OCI-LY7 (cell line): ENCODE data around the gene PLCL2. TPM values are rescaled to one million over a fixed set of nuclear protein-coding genes. Genes with fewer than 3 reads are reported as not detected.

Experiments used
- BruUV-seq: library from RNA; stranded (reverse); fragments of 400-500 nt; replicated peaks from 2 replicates; lab custom pipeline; 2021; lab: Mats Ljungman, UMichigan
- CTCF ChIA-PET: fragments of 300-600 bp; sonication (Branson Sonifier 250); formaldehyde crosslinking; loops from one replicate; lab custom pipeline; 2022; ENCODE audit warnings: antibody characterized with exemption; ENCODE audit not compliant: unreplicated experiment; lab: Charles Lee
- POLR2A ChIA-PET: fragments of 300-600 bp; sonication (Branson Sonifier 250); formaldehyde crosslinking; loops from one replicate; lab custom pipeline; 2022; ENCODE audit warnings: antibody characterized with exemption; lab: Charles Lee
- DNase-seq: peaks from one replicate; pipeline ENCODE4 v3.0.0-alpha.2; 2015; ENCODE audit warnings: low spot score
- H2AFZ ChIP-seq: fragments of 200-600 bp; sonication (generic), shearing (Covaris generic); 2 replicates; pipeline ENCODE4 v1.6.1; 2014; ENCODE audit warnings: mild to moderate bottlenecking, antibody characterized with exemption, low read length, moderate library complexity
- H3K27ac ChIP-seq: fragments of 200-600 bp; sonication (generic); 2 replicates; pipeline ENCODE4 v1.5.1; 2014; ENCODE audit warnings: mixed run types, low read depth, mild to moderate bottlenecking, moderate library complexity, low read length, inconsistent platforms; ENCODE audit not compliant: poor library complexity, severe bottlenecking
- H3K36me3 ChIP-seq: fragments of 200-600 bp; sonication (generic); 2 replicates; pipeline ENCODE4 v1.6.1; 2014; ENCODE audit warnings: mild to moderate bottlenecking, antibody characterized with exemption, low read length, moderate library complexity, mixed read lengths; ENCODE audit not compliant: insufficient read depth
- H3K4me1 ChIP-seq: fragments of 200-600 bp; sonication (generic); 2 replicates; pipeline ENCODE4 v1.5.1; 2014; ENCODE audit warnings: mild to moderate bottlenecking, low read length; ENCODE audit not compliant: insufficient read depth, poor library complexity, severe bottlenecking
- H3K4me2 ChIP-seq: fragments of 200-600 bp; sonication (generic); 2 replicates; pipeline ENCODE4 v1.6.1; 2014; ENCODE audit warnings: mild to moderate bottlenecking, low read length
- H3K4me3 ChIP-seq: fragments of 200-600 bp; sonication (generic); 2 replicates; pipeline ENCODE4 v1.5.1; 2014; ENCODE audit warnings: mild to moderate bottlenecking, low read depth, low read length; ENCODE audit not compliant: poor library complexity, severe bottlenecking
- H3K79me2 ChIP-seq: fragments of 200-600 bp; sonication (generic); 2 replicates; pipeline ENCODE4 v1.6.1; 2016; ENCODE audit warnings: low read depth, mild to moderate bottlenecking, low read length, moderate library complexity, mixed read lengths; ENCODE audit not compliant: insufficient read depth
- H3K9me2 ChIP-seq: fragments of 200-600 bp; sonication (generic); 2 replicates; pipeline ENCODE4 v1.6.1; 2016; ENCODE audit warnings: mild to moderate bottlenecking, low read length, mixed read lengths; ENCODE audit not compliant: insufficient read depth
- H3K9me3 ChIP-seq: fragments of 200-600 bp; sonication (generic); 2 replicates; pipeline ENCODE4 v1.6.1; 2014; ENCODE audit warnings: mild to moderate bottlenecking, mixed run types, low read length, mixed read lengths
- H4K20me1 ChIP-seq: fragments of 200-600 bp; sonication (generic); 2 replicates; pipeline ENCODE4 v1.6.1; 2014; ENCODE audit warnings: mild to moderate bottlenecking, antibody characterized with exemption, low read length, moderate library complexity, mixed read lengths; ENCODE audit not compliant: insufficient read depth
- CTCF ChIP-seq: fragments of 200-600 bp; sonication (generic); conservative IDR thresholded peaks from 2 replicates; pipeline ENCODE4 v1.5.1; 2014; ENCODE audit warnings: mild to moderate bottlenecking, antibody characterized with exemption, low read length, moderate library complexity, mixed read lengths
- EZH2phosphoT487 ChIP-seq: fragments of 200-600 bp; sonication (generic); IDR thresholded peaks from 2 replicates; pipeline ENCODE4 v1.6.1; 2018; ENCODE audit warnings: low read depth, borderline replicate concordance, mild to moderate bottlenecking, mixed run types, antibody characterized with exemption, low read length, moderate library complexity, mixed read lengths
- intact Hi-C: fragments of 100-400 bp; cut with micrococcal nuclease; formaldehyde crosslinking; loops from one replicate; pipeline ENCODE4 v1.10.0; 2022; ENCODE audit not compliant: unreplicated experiment
- total RNA-seq, 2 experiments: library from RNA; depleted of rRNA in 1 of 2; stranded (reverse); fragments of >200 nt in 1 of 2; shearing (Covaris generic) in 1 of 2; gene quantifications; 2 replicates each; pipeline ENCODE4 v1.2.3, GENCODE V29; 2014 to 2022

The PLCL2 gene
- total RNA-seq, 2 experiments from 2014 or later, result 34.1 to 41.6 TPM

GRCh38 chr3:16871915-16872842 lies 12.6 kb upstream of the PLCL2 start:
- ChIA-PET POLR2A (interaction anchor here (0.6 to 2.1 kb wide), 11 partner anchors 9 to 1347 kb away, joined by 3 to 8 read pairs (median 4); no protein-coding TSS in a partner anchor), CTCF (no interaction called here)
- no peak for DNase-seq
- no peaks in the 10 kb centered on the region for H3K36me3 ChIP-seq
- H3K4me3 ChIP-seq, result no peak overlapping the region
- no peaks in the 10 kb centered on the region for H4K20me1 ChIP-seq
- TF ChIP-seq EZH2phosphoT487 (no peak), CTCF (no peak)
- BruUV-seq, result no TSS peak
- H3K4me2 ChIP-seq, result no peak overlapping the region
- H3K27ac ChIP-seq, result no peak overlapping the region
- H2AFZ ChIP-seq, result no peak overlapping the region
- intact Hi-C loops, result no loop called here
- H3K9me3 ChIP-seq, result no peaks in the 10 kb centered on the region
- no peaks in the 10 kb centered on the region for H3K9me2 ChIP-seq
- H3K4me1 ChIP-seq, result peaks cover 25% of the 10 kb centered on the region
- H3K79me2 ChIP-seq, result no peaks in the 10 kb centered on the region

GRCh38 chr3:16873872-16874271 lies 10.9 kb upstream of the PLCL2 start:
- Histone ChIP-seq H2AFZ (no peak overlapping the region), H3K36me3 (no peaks in the 10 kb centered on the region), H3K9me3 (no peaks in the 10 kb centered on the region), H3K9me2 (no peaks in the 10 kb centered on the region), H3K4me2 (no peak overlapping the region), H3K27ac (no peak overlapping the region), H3K79me2 (no peaks in the 10 kb centered on the region), H4K20me1 (no peaks in the 10 kb centered on the region), H3K4me1 (peaks cover 8% of the 10 kb centered on the region), H3K4me3 (no peak overlapping the region)
- no peak for DNase-seq
- TF ChIP-seq CTCF, result no peak
- no peak for TF ChIP-seq EZH2phosphoT487
- BruUV-seq, result no TSS peak
- ChIA-PET CTCF (no interaction called here), POLR2A (interaction anchor here (1.5 kb wide), 1 partner anchor 23 kb away, joined by 3 read pairs; no protein-coding TSS in a partner anchor)
- intact Hi-C loops, result no loop called here
